Keratinocyte (primary cell): ENCODE measurements around the gene KCNJ3. TPM values are rescaled to one million over a fixed set of nuclear protein-coding genes. Genes with fewer than 3 reads are reported as not detected.

ENCODE experiments used
- DNase-seq: peaks from one replicate; pipeline ENCODE4 v3.0.0-alpha.2; 2011; ENCODE audit warnings: low read depth, missing footprints, low spot score
- FAIRE-seq: peaks from 2 replicates; lab custom pipeline; 2011; peaks lifted over from hg19 to GRCh38; lab: Jason Lieb, UNC
- H2AFZ ChIP-seq: 2 replicates; pipeline ENCODE4 v1.6.0; 2012; ENCODE audit warnings: low read length, control low read depth, inconsistent platforms; ENCODE audit not compliant: control insufficient read depth
- H3K27ac ChIP-seq: 2 replicates; pipeline ENCODE4 v1.5.1; 2011; ENCODE audit warnings: low read length; ENCODE audit not compliant: control insufficient read depth, insufficient read depth
- H3K27me3 ChIP-seq: 3 replicates; pipeline ENCODE4 v1.6.0; 2011; ENCODE audit warnings: low read length; ENCODE audit not compliant: control insufficient read depth, insufficient read depth; ENCODE audit errors: extremely low read depth
- H3K36me3 ChIP-seq, 2 experiments: 2 replicates in 1 of 2; 3 replicates in 1 of 2; pipeline ENCODE4 v1.5.1; 2011; ENCODE audit warnings: low read length in 2 of 2, mild to moderate bottlenecking in 1 of 2; ENCODE audit not compliant: control insufficient read depth in 2 of 2, insufficient read depth in 2 of 2; ENCODE audit errors: extremely low read depth in 1 of 2
- H3K4me1 ChIP-seq: 3 replicates; pipeline ENCODE4 v1.5.1; 2011; ENCODE audit warnings: low read length; ENCODE audit not compliant: control insufficient read depth, insufficient read depth; ENCODE audit errors: extremely low read depth
- H3K4me2 ChIP-seq: 3 replicates; pipeline ENCODE4 v1.6.0; 2011; ENCODE audit warnings: low read depth, low read length; ENCODE audit not compliant: control insufficient read depth, insufficient read depth; ENCODE audit errors: extremely low read depth
- H3K4me3 ChIP-seq, 3 experiments: fragments of 200-600 bp in 1 of 3; sonication (generic) in 1 of 3; 2 replicates in 2 of 3; 3 replicates in 1 of 3; pipeline ENCODE4 v1.5.1; 2011 to 2016; ENCODE audit warnings: low read length in 3 of 3, mild to moderate bottlenecking in 3 of 3, control low read depth in 2 of 3, inconsistent platforms in 1 of 3, low read depth in 1 of 3, mixed read lengths in 1 of 3, mixed run types in 1 of 3, moderate library complexity in 1 of 3; ENCODE audit not compliant: control insufficient read depth in 2 of 3, insufficient read depth in 2 of 3; ENCODE audit errors: extremely low read depth in 1 of 3
- H3K79me2 ChIP-seq: 2 replicates; pipeline ENCODE4 v1.6.0; 2012; ENCODE audit warnings: low read length; ENCODE audit not compliant: control insufficient read depth, insufficient read depth
- H3K9ac ChIP-seq: 3 replicates; pipeline ENCODE4 v1.6.0; 2011; ENCODE audit warnings: low read length; ENCODE audit not compliant: control insufficient read depth, insufficient read depth; ENCODE audit errors: extremely low read depth
- H3K9me1 ChIP-seq: 3 replicates; pipeline ENCODE4 v1.6.0; 2011; ENCODE audit warnings: low read length; ENCODE audit not compliant: control insufficient read depth, insufficient read depth; ENCODE audit errors: extremely low read depth
- H3K9me3 ChIP-seq: 2 replicates; pipeline ENCODE4 v1.5.1; 2012; ENCODE audit warnings: low read depth, low read length; ENCODE audit not compliant: control insufficient read depth
- H4K20me1 ChIP-seq: 3 replicates; pipeline ENCODE4 v1.6.0; 2011; ENCODE audit warnings: low read length; ENCODE audit not compliant: control insufficient read depth, insufficient read depth; ENCODE audit errors: extremely low read depth
- EZH2 ChIP-seq: IDR thresholded peaks from one replicate; pipeline ENCODE4 v1.6.1; 2012; ENCODE audit warnings: inconsistent platforms, mild to moderate bottlenecking, low read length, moderate library complexity
- dilution Hi-C: fragments of 300-500 bp; cut with MboI; formaldehyde crosslinking; loops from one replicate; pipeline ENCODE4 v1.7.0; 2020; ENCODE audit warnings: low sequenced_read_pairs; ENCODE audit not compliant: extremely low pct_ligation_motif_present
- polyA plus RNA-seq, 5 experiments: library from polyadenylated mRNA; depleted of rRNA in 3 of 5; stranded (reverse) in 3 of 5; stranded (forward) in 1 of 5; unstranded in 1 of 5; fragments of >200 nt; gene quantifications; 1 replicate in 1 of 5; 2 replicates in 3 of 5; 3 replicates in 1 of 5; pipeline versions ENCODE4 v1.2.1 to v1.2.3, GENCODE V29; 2011 to 2012; ENCODE audit warnings: missing spikeins in 2 of 5, low read depth in 1 of 5, low replicate concordance in 1 of 5
- TF ChIP-seq, protein P1 (sequence below), 3 experiments: IDR thresholded peaks in 1 of 3; conservative IDR thresholded peaks in 1 of 3; optimal IDR thresholded peaks in 1 of 3; 2 replicates in 2 of 3; 3 replicates in 1 of 3; pipeline versions ENCODE3 to v1.5.1; 2011; ENCODE audit warnings: low read length in 3 of 3, mild to moderate bottlenecking in 3 of 3, moderate library complexity in 2 of 3, control low read depth in 1 of 3, inconsistent platforms in 1 of 3; ENCODE audit not compliant: insufficient read depth in 2 of 3; ENCODE audit errors: extremely low read depth in 1 of 3

KCNJ3 gene
- polyA plus RNA-seq, 1 donor (not counting 4 experiments of a cell fraction or from before 2014, with no cell fraction given) = not detected

DNA sequence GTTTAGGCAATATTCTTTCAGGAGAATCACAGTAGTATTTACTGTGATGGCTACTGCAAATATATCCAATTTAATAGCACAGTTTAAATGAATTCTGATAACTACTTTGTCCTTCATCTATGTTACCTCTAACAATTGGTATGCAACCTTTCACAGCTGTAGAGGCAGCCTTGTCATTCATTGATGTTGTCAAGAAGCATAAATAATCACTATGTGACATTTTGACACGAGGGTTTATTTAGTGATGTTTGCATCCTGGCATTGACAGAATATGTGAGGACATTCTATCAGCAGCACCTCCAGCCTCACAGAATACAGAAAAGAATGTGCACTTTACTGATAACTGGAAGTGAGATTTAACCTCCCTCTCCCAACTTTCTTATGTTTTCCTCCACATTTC is 9.3 kb upstream of the KCNJ3 start:
- FAIRE-seq (no peak), DNase-seq (no peak)
- TF ChIP-seq EZH2 = no peak
- TF ChIP-seq, protein P1, sequence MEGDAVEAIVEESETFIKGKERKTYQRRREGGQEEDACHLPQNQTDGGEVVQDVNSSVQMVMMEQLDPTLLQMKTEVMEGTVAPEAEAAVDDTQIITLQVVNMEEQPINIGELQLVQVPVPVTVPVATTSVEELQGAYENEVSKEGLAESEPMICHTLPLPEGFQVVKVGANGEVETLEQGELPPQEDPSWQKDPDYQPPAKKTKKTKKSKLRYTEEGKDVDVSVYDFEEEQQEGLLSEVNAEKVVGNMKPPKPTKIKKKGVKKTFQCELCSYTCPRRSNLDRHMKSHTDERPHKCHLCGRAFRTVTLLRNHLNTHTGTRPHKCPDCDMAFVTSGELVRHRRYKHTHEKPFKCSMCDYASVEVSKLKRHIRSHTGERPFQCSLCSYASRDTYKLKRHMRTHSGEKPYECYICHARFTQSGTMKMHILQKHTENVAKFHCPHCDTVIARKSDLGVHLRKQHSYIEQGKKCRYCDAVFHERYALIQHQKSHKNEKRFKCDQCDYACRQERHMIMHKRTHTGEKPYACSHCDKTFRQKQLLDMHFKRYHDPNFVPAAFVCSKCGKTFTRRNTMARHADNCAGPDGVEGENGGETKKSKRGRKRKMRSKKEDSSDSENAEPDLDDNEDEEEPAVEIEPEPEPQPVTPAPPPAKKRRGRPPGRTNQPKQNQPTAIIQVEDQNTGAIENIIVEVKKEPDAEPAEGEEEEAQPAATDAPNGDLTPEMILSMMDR (optimal IDR thresholded peaks at IDR 0.05 in 1 of 3, IDR thresholded peaks at IDR 0.05 in 1 of 3, conservative IDR thresholded peaks at IDR 0.05 in 1 of 3; ENCODE audit: extremely low read depth in 1 of 3, insufficient read depth in 2 of 3, low read length in 3 of 3) = no peak
- Histone ChIP-seq H3K9me1 (no peaks in the 10 kb centered on the region), H3K36me3 (no peaks in the 10 kb centered on the region), H3K27me3 (no peaks in the 10 kb centered on the region), H3K9me3 (no peaks in the 10 kb centered on the region), H3K79me2 (no peaks in the 10 kb centered on the region), H3K4me1 (no peaks in the 10 kb centered on the region), H3K9ac (no peak overlapping the region), H4K20me1 (no peaks in the 10 kb centered on the region), H3K4me3 (no peak overlapping the region), H3K27ac (no peak overlapping the region), H2AFZ (no peak overlapping the region), H3K4me2 (no peak overlapping the region)
- dilution Hi-C loops = no loop called here

DNA sequence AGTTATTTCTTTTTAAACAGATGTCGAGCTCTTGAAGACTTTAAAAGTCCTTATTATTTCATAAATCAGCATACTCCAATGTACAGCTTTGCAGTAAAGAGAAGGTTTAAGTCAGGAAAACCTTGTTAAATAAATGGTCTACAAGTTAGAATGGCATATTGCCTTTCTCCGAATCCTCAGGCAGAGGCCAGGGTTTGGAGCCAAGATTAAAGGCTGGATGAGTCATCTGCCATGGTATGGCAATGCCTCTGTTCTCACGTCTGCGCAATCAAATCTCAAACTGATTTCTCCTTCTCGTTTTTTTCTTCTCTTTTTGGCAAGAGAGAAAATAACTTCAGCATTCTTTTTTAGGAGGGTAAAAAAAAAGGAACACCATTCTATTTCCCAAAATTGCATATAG is 5.6 kb upstream of the KCNJ3 start:
- FAIRE-seq (no peak), DNase-seq (no peak)
- no peak overlapping the region for H3K4me3 ChIP-seq
- TF ChIP-seq, protein P1 (optimal IDR thresholded peaks at IDR 0.05 in 1 of 3, IDR thresholded peaks at IDR 0.05 in 1 of 3, conservative IDR thresholded peaks at IDR 0.05 in 1 of 3; ENCODE audit: extremely low read depth in 1 of 3, insufficient read depth in 2 of 3, low read length in 3 of 3) = no peak
- TF ChIP-seq EZH2 = no peak
- no peaks in the 10 kb centered on the region for H3K79me2 ChIP-seq
- H4K20me1 ChIP-seq = no peaks in the 10 kb centered on the region
- dilution Hi-C loops = no loop called here
- no peak overlapping the region for H2AFZ ChIP-seq
- no peak overlapping the region for H3K9ac ChIP-seq
- H3K27ac ChIP-seq = no peak overlapping the region
- H3K27me3 ChIP-seq = peaks cover 10% of the 10 kb centered on the region
- no peaks in the 10 kb centered on the region for H3K36me3 ChIP-seq
- no peak overlapping the region for H3K4me2 ChIP-seq
- no peaks in the 10 kb centered on the region for H3K9me1 ChIP-seq
- no peaks in the 10 kb centered on the region for H3K9me3 ChIP-seq
- no peaks in the 10 kb centered on the region for H3K4me1 ChIP-seq
